Liver (tissue), 9 donors: Measurements from ENCODE around the gene SLC25A44. TPM values are rescaled to one million over a fixed set of nuclear protein-coding genes. Genes with fewer than 3 reads are reported as not detected.

Experiments
- DNase-seq: peaks from one replicate; pipeline ENCODE4 v3.0.0-alpha.2; 2017; ENCODE audit warnings: low spot score
- H3K27ac ChIP-seq, 2 donors: one replicate each; pipeline ENCODE4 v1.7.0; 2013; ENCODE audit warnings: inconsistent platforms in 2 of 2, low read length in 2 of 2, control low read depth in 1 of 2, low read depth in 1 of 2, mild to moderate bottlenecking in 1 of 2
- H3K27me3 ChIP-seq, 4 donors: one replicate each; pipeline versions ENCODE4 v1.6.1 to v1.7.0; 2013; ENCODE audit warnings: low read length in 3 of 4, inconsistent platforms in 1 of 4, mild to moderate bottlenecking in 1 of 4, moderate library complexity in 1 of 4; ENCODE audit not compliant: control insufficient read depth in 4 of 4, insufficient read depth in 4 of 4
- H3K36me3 ChIP-seq, 4 donors: one replicate each; pipeline versions ENCODE4 v1.6.1 to v1.7.0; 2013; ENCODE audit warnings: low read length in 3 of 4, mild to moderate bottlenecking in 3 of 4, low read depth in 1 of 4, moderate library complexity in 1 of 4; ENCODE audit not compliant: control insufficient read depth in 4 of 4, insufficient read depth in 3 of 4
- H3K4me1 ChIP-seq, 4 donors: one replicate each; pipeline versions ENCODE4 v1.6.1 to v1.7.0; 2013; ENCODE audit warnings: low read length in 3 of 4, mild to moderate bottlenecking in 3 of 4, moderate library complexity in 1 of 4; ENCODE audit not compliant: control insufficient read depth in 4 of 4, insufficient read depth in 4 of 4
- H3K4me3 ChIP-seq, 3 donors: one replicate each; pipeline versions ENCODE4 v1.6.1 to v1.7.0; 2013; ENCODE audit warnings: low read length in 3 of 3, control low read depth in 1 of 3, low read depth in 1 of 3, mild to moderate bottlenecking in 1 of 3
- H3K9ac ChIP-seq, 2 donors: one replicate each; pipeline ENCODE4 v1.7.0; 2013; ENCODE audit warnings: low read length in 2 of 2, mild to moderate bottlenecking in 2 of 2, moderate library complexity in 2 of 2, control low read depth in 1 of 2, low read depth in 1 of 2
- H3K9me3 ChIP-seq, 4 donors: one replicate each; pipeline versions ENCODE4 v1.6.1 to v1.7.0; 2013; ENCODE audit warnings: low read length in 3 of 4; ENCODE audit not compliant: control insufficient read depth in 4 of 4
- ATF3 ChIP-seq: IDR thresholded peaks from 2 replicates; pipeline ENCODE4 v1.6.1; 2016; ENCODE audit warnings: antibody characterized with exemption
- CTCF ChIP-seq: fragments of 150-350 bp; IDR thresholded peaks from 2 replicates; pipeline ENCODE4 v1.5.1; 2017; ENCODE audit warnings: improper control_type of control experiment, low read depth, low read length; ENCODE audit not compliant: missing input control
- EGR1 ChIP-seq, 2 donors: IDR thresholded peaks; 2 replicates each; pipeline ENCODE4 v1.6.1; 2016 to 2018; ENCODE audit warnings: antibody characterized with exemption in 2 of 2, low read depth in 2 of 2
- FOXA2 ChIP-seq: IDR thresholded peaks from 2 replicates; pipeline ENCODE4 v1.6.1; 2016; ENCODE audit warnings: antibody characterized with exemption
- GABPA ChIP-seq, 2 donors: IDR thresholded peaks in 1 of 2; conservative IDR thresholded peaks in 1 of 2; 2 replicates each; pipeline ENCODE4 v1.6.1; 2016; ENCODE audit warnings: antibody characterized with exemption in 2 of 2, mild to moderate bottlenecking in 1 of 2, moderate library complexity in 1 of 2
- HNF4A ChIP-seq, 2 donors: conservative IDR thresholded peaks; 2 replicates each; pipeline ENCODE4 v1.6.1; 2016; ENCODE audit warnings: antibody characterized with exemption in 2 of 2, mild to moderate bottlenecking in 2 of 2
- HNF4G ChIP-seq: IDR thresholded peaks from 2 replicates; pipeline ENCODE4 v1.6.1; 2016; ENCODE audit warnings: antibody characterized with exemption
- JUND ChIP-seq, 2 donors: IDR thresholded peaks; 2 replicates each; pipeline ENCODE4 v1.6.1; 2016; ENCODE audit warnings: antibody characterized with exemption in 2 of 2
- MAX ChIP-seq: IDR thresholded peaks from 2 replicates; pipeline ENCODE4 v1.6.1; 2016; ENCODE audit warnings: antibody characterized with exemption
- NR2F2 ChIP-seq: IDR thresholded peaks from 2 replicates; pipeline ENCODE4 v1.6.1; 2016; ENCODE audit warnings: antibody characterized with exemption
- RAD21 ChIP-seq, 2 donors: IDR thresholded peaks; 2 replicates each; pipeline ENCODE4 v1.6.1; 2016; ENCODE audit warnings: antibody characterized with exemption in 2 of 2, mild to moderate bottlenecking in 2 of 2
- REST ChIP-seq: IDR thresholded peaks from 2 replicates; pipeline ENCODE4 v1.6.1; 2016; ENCODE audit warnings: antibody characterized with exemption, mild to moderate bottlenecking
- RXRA ChIP-seq, 2 donors: IDR thresholded peaks; 2 replicates each; pipeline ENCODE4 v1.6.1; 2017 to 2018; ENCODE audit warnings: antibody characterized with exemption in 2 of 2, mild to moderate bottlenecking in 1 of 2
- SP1 ChIP-seq: IDR thresholded peaks from 2 replicates; pipeline ENCODE4 v1.6.1; 2018; ENCODE audit warnings: antibody characterized with exemption, mild to moderate bottlenecking
- TAF1 ChIP-seq: conservative IDR thresholded peaks from 2 replicates; pipeline ENCODE4 v1.6.1; 2016; ENCODE audit warnings: antibody characterized with exemption, mild to moderate bottlenecking
- YY1 ChIP-seq: IDR thresholded peaks from 2 replicates; pipeline ENCODE4 v1.6.1; 2016; ENCODE audit warnings: antibody characterized with exemption, mild to moderate bottlenecking
- ZBTB33 ChIP-seq: IDR thresholded peaks from 2 replicates; pipeline ENCODE4 v1.6.1; 2016; ENCODE audit warnings: antibody characterized with exemption
- WGBS: extraction: QIAGEN DNeasy Blood & Tissue Kit; methylation state at CpG from one replicate; pipeline ENCODE4 v1.1.7; 2013; 5-methylcytosine and 5-hydroxymethylcytosine counted together
- polyA plus RNA-seq, 2 donors: library from polyadenylated mRNA; stranded (reverse) in 1 of 2; unstranded in 1 of 2; fragments of 200-250 nt in 1 of 2; fragments of >200 nt in 1 of 2; fragmentation: Nextera tagmentation in 1 of 2; extraction: Ambion mirVana in 1 of 2; gene quantifications; one replicate each; pipeline versions ENCODE4 v1.2.1 to v1.2.3, GENCODE V29; 2013 to 2015
- total RNA-seq, 2 donors: library from RNA; depleted of rRNA; stranded (reverse); fragments of >200 nt; gene quantifications; one replicate each; pipeline ENCODE4 v1.2.3, GENCODE V29; 2014
- donor health status: healthy.
- donor health status: healthy.
- donor health status: healthy.
- donor health status: healthy.
- donor health status: healthy.

SLC25A44 gene
- total and polyA plus RNA-seq, 4 donors: 10.2 to 21.8 (median 15.9) TPM

- no peak for TF ChIP-seq YY1
- no peak for TF ChIP-seq GABPA (IDR thresholded peaks at IDR 0.05 in 1 of 2, conservative IDR thresholded peaks at IDR 0.05 in 1 of 2)
- TF ChIP-seq JUND (IDR thresholded peaks at IDR 0.05): no peak
- TF ChIP-seq RXRA (IDR thresholded peaks at IDR 0.05): no peak
- no peak for TF ChIP-seq MAX
- TF ChIP-seq ZBTB33: no peak
- no peak for TF ChIP-seq HNF4A (conservative IDR thresholded peaks at IDR 0.05)
- TF ChIP-seq ATF3: no peak
- no peak for TF ChIP-seq CTCF
- no peak for TF ChIP-seq REST
- TF ChIP-seq HNF4G: no peak
- TF ChIP-seq TAF1: no peak
- no peak for TF ChIP-seq NR2F2
- no peak for TF ChIP-seq SP1
- TF ChIP-seq EGR1 (IDR thresholded peaks at IDR 0.05; ENCODE audit: low read depth in 2 of 2): no peak
- no peaks in the 10 kb centered on the region for H3K27me3 ChIP-seq
- H3K9ac ChIP-seq: no peak overlapping the region
- no peak overlapping the region for H3K27ac ChIP-seq
- 95% methylated on average over 3 of the region's 3 CpGs for WGBS
- DNase-seq: no peak
- peaks cover 0 to 21% (median 11%) of the 10 kb centered on the region in 4 donors for H3K4me1 ChIP-seq
- no peak overlapping the region for H3K4me3 ChIP-seq
- H3K9me3 ChIP-seq: no peaks in the 10 kb centered on the region
- peaks cover 3 to 47% (median 39%) of the 10 kb centered on the region in 4 donors for H3K36me3 ChIP-seq
These were observed 10.8 kb downstream of the SLC25A44 start for GRCh38 chr1:156204686-156205085.

- H3K4me3 ChIP-seq: no peak overlapping the region
- H3K9ac ChIP-seq: no peak overlapping the region
- DNase-seq: no peak
- no peaks in the 10 kb centered on the region for H3K27me3 ChIP-seq
- TF ChIP-seq SP1: no peak
- no peak for TF ChIP-seq HNF4A (conservative IDR thresholded peaks at IDR 0.05)
- TF ChIP-seq ZBTB33: no peak
- no peak for TF ChIP-seq MAX
- TF ChIP-seq RAD21 (IDR thresholded peaks at IDR 0.05): no peak
- TF ChIP-seq HNF4G: no peak
- no peak for TF ChIP-seq RXRA (IDR thresholded peaks at IDR 0.05)
- TF ChIP-seq FOXA2: no peak
- no peak overlapping the region for H3K27ac ChIP-seq
- 97% methylated on average over 3 of the region's 3 CpGs for WGBS
- no peaks in the 10 kb centered on the region for H3K9me3 ChIP-seq
- peaks cover 1 to 25% (median 14%) of the 10 kb centered on the region in 4 donors for H3K4me1 ChIP-seq
- H3K36me3 ChIP-seq: peaks cover 2 to 40% (median 28%) of the 10 kb centered on the region in 4 donors
These were observed 17.3 kb downstream of the SLC25A44 start for GRCh38 chr1:156211243-156211642.
